ENCODE data around the gene HOXD10.

The HOXD10 gene

DNA sequence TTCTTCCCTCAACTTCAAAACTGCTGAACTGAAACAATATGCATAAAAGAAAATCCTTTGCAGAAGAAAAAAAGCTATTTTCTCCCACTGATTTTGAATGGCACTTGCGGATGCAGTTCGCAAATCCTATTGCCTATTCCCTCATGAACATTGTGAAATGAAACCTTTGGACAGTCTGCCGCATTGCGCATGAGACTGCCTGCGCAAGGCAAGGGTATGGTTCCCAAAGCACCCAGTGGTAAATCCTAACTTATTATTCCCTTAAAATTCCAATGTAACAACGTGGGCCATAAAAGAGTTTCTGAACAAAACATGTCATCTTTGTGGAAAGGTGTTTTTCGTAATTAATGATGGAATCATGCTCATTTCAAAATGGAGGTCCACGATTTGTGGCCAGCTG, 21.3 kb downstream of the HOXD10 start:
- Histone ChIP-seq H3K27ac (ENCODE audit: poor library complexity, severe bottlenecking) (no peak overlapping the region), H3K4me1 (ENCODE audit: insufficient read depth, poor library complexity, severe bottlenecking) (peaks cover 10% of the 10 kb centered on the region), H3K4me3 (ENCODE audit: severe bottlenecking) (no peak overlapping the region), H3K27me3 (ENCODE audit: insufficient read depth, poor library complexity, severe bottlenecking) (no peaks in the 10 kb centered on the region), H3K9me3 (ENCODE audit: severe bottlenecking) (no peaks in the 10 kb centered on the region), H3K36me3 (ENCODE audit: low read depth) (no peaks in the 10 kb centered on the region)
- TF ChIP-seq, protein P1, sequence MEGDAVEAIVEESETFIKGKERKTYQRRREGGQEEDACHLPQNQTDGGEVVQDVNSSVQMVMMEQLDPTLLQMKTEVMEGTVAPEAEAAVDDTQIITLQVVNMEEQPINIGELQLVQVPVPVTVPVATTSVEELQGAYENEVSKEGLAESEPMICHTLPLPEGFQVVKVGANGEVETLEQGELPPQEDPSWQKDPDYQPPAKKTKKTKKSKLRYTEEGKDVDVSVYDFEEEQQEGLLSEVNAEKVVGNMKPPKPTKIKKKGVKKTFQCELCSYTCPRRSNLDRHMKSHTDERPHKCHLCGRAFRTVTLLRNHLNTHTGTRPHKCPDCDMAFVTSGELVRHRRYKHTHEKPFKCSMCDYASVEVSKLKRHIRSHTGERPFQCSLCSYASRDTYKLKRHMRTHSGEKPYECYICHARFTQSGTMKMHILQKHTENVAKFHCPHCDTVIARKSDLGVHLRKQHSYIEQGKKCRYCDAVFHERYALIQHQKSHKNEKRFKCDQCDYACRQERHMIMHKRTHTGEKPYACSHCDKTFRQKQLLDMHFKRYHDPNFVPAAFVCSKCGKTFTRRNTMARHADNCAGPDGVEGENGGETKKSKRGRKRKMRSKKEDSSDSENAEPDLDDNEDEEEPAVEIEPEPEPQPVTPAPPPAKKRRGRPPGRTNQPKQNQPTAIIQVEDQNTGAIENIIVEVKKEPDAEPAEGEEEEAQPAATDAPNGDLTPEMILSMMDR (IDR thresholded peaks at IDR 0.05; ENCODE audit: poor library complexity, severe bottlenecking), result no peak
- DNase-seq (ENCODE audit: low spot score), result no peak
- ATAC-seq (ENCODE audit: low read depth), result no peak

- Histone ChIP-seq H3K27me3 (ENCODE audit: insufficient read depth, poor library complexity, severe bottlenecking) (no peaks in the 10 kb centered on the region), H3K36me3 (ENCODE audit: low read depth) (no peaks in the 10 kb centered on the region), H3K4me1 (ENCODE audit: insufficient read depth, poor library complexity, severe bottlenecking) (peaks cover 10% of the 10 kb centered on the region), H3K27ac (ENCODE audit: poor library complexity, severe bottlenecking) (no peak overlapping the region), H3K4me3 (ENCODE audit: severe bottlenecking) (no peak overlapping the region), H3K9me3 (ENCODE audit: severe bottlenecking) (no peaks in the 10 kb centered on the region)
- DNase-seq (ENCODE audit: low spot score), result no peak
- TF ChIP-seq, protein P1 (IDR thresholded peaks at IDR 0.05; ENCODE audit: poor library complexity, severe bottlenecking), result no peak
- ATAC-seq (ENCODE audit: low read depth), result no peak
These were observed 21.9 kb downstream of the HOXD10 start for GRCh38 chr2:176138526-176138922.

GRCh38 chr2:176138923-176139660, 22.5 kb downstream of the HOXD10 start:
- H3K27me3 ChIP-seq (ENCODE audit: insufficient read depth, poor library complexity, severe bottlenecking), result no peaks in the 10 kb centered on the region
- H3K4me3 ChIP-seq (ENCODE audit: severe bottlenecking), result no peak overlapping the region
- H3K27ac ChIP-seq (ENCODE audit: poor library complexity, severe bottlenecking), result no peak overlapping the region
- no peak for DNase-seq (ENCODE audit: low spot score)
- TF ChIP-seq, protein P1 (IDR thresholded peaks at IDR 0.05; ENCODE audit: poor library complexity, severe bottlenecking), result no peak
- no peak for ATAC-seq (ENCODE audit: low read depth)
- peaks cover 10% of the 10 kb centered on the region for H3K4me1 ChIP-seq (ENCODE audit: insufficient read depth, poor library complexity, severe bottlenecking)
- no peaks in the 10 kb centered on the region for H3K9me3 ChIP-seq (ENCODE audit: severe bottlenecking)
- no peaks in the 10 kb centered on the region for H3K36me3 ChIP-seq (ENCODE audit: low read depth)

GRCh38 chr2:176139661-176140512, 23.3 kb downstream of the HOXD10 start:
- H3K36me3 ChIP-seq (ENCODE audit: low read depth), result no peaks in the 10 kb centered on the region
- peaks cover 10% of the 10 kb centered on the region for H3K4me1 ChIP-seq (ENCODE audit: insufficient read depth, poor library complexity, severe bottlenecking)
- peak overlapping the region; percentile 42 for H3K4me3 ChIP-seq (ENCODE audit: severe bottlenecking)
- H3K9me3 ChIP-seq (ENCODE audit: severe bottlenecking), result no peaks in the 10 kb centered on the region
- no peak overlapping the region for H3K27ac ChIP-seq (ENCODE audit: poor library complexity, severe bottlenecking)
- TF ChIP-seq, protein P1 (IDR thresholded peaks at IDR 0.05; ENCODE audit: poor library complexity, severe bottlenecking), result no peak
- no peaks in the 10 kb centered on the region for H3K27me3 ChIP-seq (ENCODE audit: insufficient read depth, poor library complexity, severe bottlenecking)
- no peak for DNase-seq (ENCODE audit: low spot score)
- ATAC-seq (ENCODE audit: low read depth), result no peak

All from RWPE2 (cell line).